HG03460 (cell line): ENCODE results near the gene IGSF8.

Experiments used
- ATAC-seq: cut with Tn5 transposase; IDR thresholded peaks from one replicate; pipeline ENCODE4 v1.9.1; 2021; ENCODE audit not compliant: unreplicated experiment

IGSF8 gene

GRCh38 chr1:160043543-160043942 lies 54.9 kb downstream of the IGSF8 start:
- no peak for ATAC-seq
